K562 (cell line): ENCODE results near the gene MYOM3. TPM values are rescaled to one million over a fixed set of nuclear protein-coding genes. Genes with fewer than 3 reads are reported as not detected.
A peak's percentile ranks its signal among the peaks of the same experiment; 100 is the strongest.

Experiments
- ATAC-seq: fragments of 200-7000 bp; cut with Tn5 transposase; 3 replicates; pipeline ENCODE4 v1.9.1; 2020; ENCODE audit warnings: moderate library complexity
- BruUV-seq: library from RNA; stranded (reverse); fragments of 400-500 nt; replicated peaks from 2 replicates; lab custom pipeline; 2021; lab: Mats Ljungman, UMichigan
- CTCF ChIA-PET: fragments of 300-600 bp; formaldehyde crosslinking; extraction: SDS; loops from one replicate; lab custom pipeline; 2021; ENCODE audit warnings: low intra/inter-chr PET ratio; lab: Yijun Ruan, JAX
- POLR2A ChIA-PET: fragments of 300-600, 350-650 bp; sonication (Branson Sonifier 250); formaldehyde crosslinking; extraction: SDS; loops from one replicate; lab custom pipeline; 2021; ENCODE audit warnings: antibody characterized with exemption, inconsistent platforms; lab: Yijun Ruan, JAX
- DNase-seq, 4 experiments: peaks; one replicate each; pipeline versions ENCODE4 v3.0.0 to v3.0.0-alpha.2; 2011 to 2018; ENCODE audit warnings: low spot score in 3 of 4, mixed read lengths in 3 of 4; ENCODE audit errors: extremely low read depth in 1 of 4
- FAIRE-seq: peaks from 2 replicates; lab custom pipeline; 2011; peaks lifted over from hg19 to GRCh38; lab: Jason Lieb, UNC
- H2AFZ ChIP-seq: 2 replicates; pipeline ENCODE4 v1.6.0; 2011; ENCODE audit warnings: low read depth, low read length, control low read depth, inconsistent platforms
- H3K27ac ChIP-seq: fragments of 200-600 bp; 3 replicates; pipeline ENCODE4 v1.8.0; 2011; ENCODE audit warnings: low read depth, mild to moderate bottlenecking, control low read depth, inconsistent platforms, low read length, moderate library complexity, mixed read lengths; ENCODE audit errors: extremely low read depth
- H3K27me3 ChIP-seq, 2 experiments: fragments of 300-600 bp in 1 of 2; 2 replicates in 1 of 2; 3 replicates in 1 of 2; pipeline versions ENCODE4 v1.6.0 to v1.8.0; 2011; ENCODE audit warnings: inconsistent platforms in 2 of 2, low read length in 2 of 2, mild to moderate bottlenecking in 1 of 2, mixed read lengths in 1 of 2, moderate library complexity in 1 of 2; ENCODE audit not compliant: control insufficient read depth in 2 of 2, insufficient read depth in 2 of 2
- H3K36me3 ChIP-seq: fragments of 300-600 bp; 3 replicates; pipeline ENCODE4 v1.8.0; 2011; ENCODE audit warnings: mild to moderate bottlenecking, low read length, inconsistent platforms; ENCODE audit not compliant: control insufficient read depth, insufficient read depth
- H3K4me1 ChIP-seq, 2 experiments: fragments of 200-600 bp in 1 of 2; replicated peaks in 1 of 2; 2 replicates in 1 of 2; 3 replicates in 1 of 2; pipeline versions ENCODE4 v1.5.1 to v1.8.0; 2011; ENCODE audit warnings: inconsistent platforms in 2 of 2, low read length in 2 of 2, mild to moderate bottlenecking in 1 of 2, mixed read lengths in 1 of 2, moderate library complexity in 1 of 2; ENCODE audit not compliant: control insufficient read depth in 2 of 2, insufficient read depth in 2 of 2
- H3K4me2 ChIP-seq: 2 replicates; pipeline ENCODE4 v1.6.1; 2011; ENCODE audit warnings: low read length, control low read depth, inconsistent platforms, mixed read lengths; ENCODE audit not compliant: insufficient read depth
- H3K4me3 ChIP-seq: fragments of 200-600 bp; sonication (generic), shearing (Covaris generic); 2 replicates; pipeline ENCODE4 v1.5.1; 2016; ENCODE audit warnings: control low read depth, inconsistent platforms
- H3K79me2 ChIP-seq: fragments of 200-600 bp; 3 replicates; pipeline ENCODE4 v1.8.0; 2011; ENCODE audit warnings: low read length, inconsistent platforms; ENCODE audit not compliant: control insufficient read depth, insufficient read depth
- H3K9ac ChIP-seq, 2 experiments: 2 replicates each; pipeline versions ENCODE4 v1.6.0 to v1.6.1; 2011; ENCODE audit warnings: low read depth in 2 of 2, low read length in 2 of 2, control low read depth in 1 of 2, inconsistent platforms in 1 of 2, mild to moderate bottlenecking in 1 of 2, mixed read lengths in 1 of 2; ENCODE audit not compliant: insufficient read depth in 1 of 2
- H3K9me1 ChIP-seq: one replicate; pipeline ENCODE4 v1.6.0; 2011; ENCODE audit warnings: inconsistent platforms, mild to moderate bottlenecking, low read length, moderate library complexity; ENCODE audit not compliant: control insufficient read depth, insufficient read depth
- H3K9me3 ChIP-seq: replicated peaks from 2 replicates; pipeline ENCODE4 v1.5.1; 2011; ENCODE audit warnings: low read depth, low read length, inconsistent platforms; ENCODE audit not compliant: control insufficient read depth, insufficient read depth
- H4K20me1 ChIP-seq: replicated peaks from 2 replicates; pipeline ENCODE4 v1.6.1; 2011; ENCODE audit warnings: low read length, inconsistent platforms, mixed read lengths; ENCODE audit not compliant: control insufficient read depth, insufficient read depth
- CCAR2 ChIP-seq: fragments of 200-400 bp; formaldehyde crosslinking; IDR thresholded peaks from 2 replicates; pipeline ENCODE4 v1.6.1; 2017; ENCODE audit warnings: mild to moderate bottlenecking, low read depth, low read length
- EGR1 ChIP-seq: fragments of 450-650 bp; conservative IDR thresholded peaks from 2 replicates; pipeline ENCODE4 v1.6.1; 2017; ENCODE audit warnings: mild to moderate bottlenecking
- IRF2 ChIP-seq: sonication (generic); formaldehyde crosslinking; IDR thresholded peaks from 2 replicates; pipeline ENCODE4 v1.8.1; 2022; ENCODE audit warnings: mild to moderate bottlenecking, missing genetic modification reagents
- ZNF263 ChIP-seq: sonication (generic); formaldehyde crosslinking; IDR thresholded peaks from 2 replicates; pipeline ENCODE4 v1.8.0; 2022; ENCODE audit warnings: mild to moderate bottlenecking, missing genetic modification reagents, borderline replicate concordance
- ZNF282 ChIP-seq: sonication (generic); formaldehyde crosslinking; IDR thresholded peaks from 2 replicates; pipeline ENCODE4 v1.8.1; 2023; ENCODE audit warnings: missing genetic modification reagents
- WGBS: fragments of 100-300 bp; shearing (Covaris generic); methylation state at CpG from one replicate; pipeline ENCODE4 v1.1.6; 2016; ENCODE audit warnings: low coverage, mixed read lengths; ENCODE audit not compliant: insufficient coverage; ENCODE audit errors: missing lambda C conversion rate; 5-methylcytosine and 5-hydroxymethylcytosine counted together
- in situ Hi-C: fragments of 300-500 bp; cut with MboI; formaldehyde crosslinking; loops from 4 replicates; pipeline ENCODE4 v1.15.0; 2018; ENCODE audit warnings: inconsistent platforms, mixed read lengths
- intact Hi-C: fragments of 100-400 bp; cut with micrococcal nuclease; formaldehyde crosslinking; loops from 2 replicates; pipeline ENCODE4 v1.14.2; 2022
- polyA plus RNA-seq, 8 experiments: library from polyadenylated mRNA; depleted of rRNA in 4 of 8; stranded (reverse) in 5 of 8; unstranded in 3 of 8; fragments of >200 nt; fragmentation: Nextera tagmentation in 2 of 8; fragmentation: Illumina TruSeq in 1 of 8; extraction: Ambion mirVana in 2 of 8; extraction: Trizol in 1 of 8; gene quantifications; 2 replicates each; pipeline versions ENCODE4 v1.2.1 to v1.2.3, GENCODE V29; 2011 to 2014; ENCODE audit warnings: inconsistent platforms in 1 of 8, missing spikeins in 1 of 8
- total RNA-seq, 7 experiments: library from RNA; depleted of rRNA in 6 of 7; stranded (reverse); fragments of >200 nt in 6 of 7; fragmentation: Illumina TruSeq in 2 of 7; extraction: Trizol in 2 of 7; gene quantifications; 2 replicates each; pipeline versions ENCODE4 v1.2.1 to v1.2.3, GENCODE V29; 2011 to 2021; ENCODE audit warnings: low replicate concordance in 1 of 7
- TF ChIP-seq, protein P1 (sequence below): fragments of 450-650 bp; IDR thresholded peaks from 2 replicates; pipeline ENCODE4 v1.7.1; 2018; ENCODE audit warnings: mild to moderate bottlenecking, low read depth; ENCODE audit not compliant: partially characterized antibody

Gene MYOM3
- total and polyA plus RNA-seq, 9 of the 15 experiments (the other 6 are each of a cell fraction or from before 2014, with no cell fraction given) = 0.01 TPM; not detected in 8

DNA sequence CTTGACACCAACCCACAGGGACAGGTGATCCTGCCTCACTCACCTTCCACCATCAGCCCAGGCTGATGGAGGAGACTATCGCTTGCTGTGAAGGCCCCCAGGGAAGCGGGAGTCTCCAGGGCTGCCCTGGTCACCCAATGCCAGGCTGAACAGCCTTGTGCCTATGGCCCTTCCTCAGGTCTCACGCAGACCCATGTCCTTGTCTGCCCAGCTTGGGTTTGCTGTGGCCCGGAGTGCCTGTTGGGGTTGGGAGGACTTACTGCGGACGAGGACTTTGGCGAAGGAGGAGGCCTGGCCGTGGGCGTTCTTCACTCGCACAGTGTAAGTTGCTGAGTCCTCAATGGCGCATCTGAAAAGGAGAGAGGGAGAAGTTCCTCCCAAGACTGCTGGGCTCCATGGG, 14.3 kb downstream of the MYOM3 start:
- Histone ChIP-seq H3K9me3 (no peaks in the 10 kb centered on the region), H3K9ac (no peak overlapping the region), H3K36me3 (no peaks in the 10 kb centered on the region), H3K27ac (no peak overlapping the region), H3K27me3 (peaks cover 47 to 96% of the 10 kb centered on the region in 2 experiments), H3K79me2 (no peaks in the 10 kb centered on the region), H4K20me1 (peaks cover 16% of the 10 kb centered on the region), H3K4me2 (no peak overlapping the region), H3K4me3 (no peak overlapping the region), H2AFZ (no peak overlapping the region), H3K9me1 (peaks cover 5% of the 10 kb centered on the region), H3K4me1 (peaks cover 0 to 8% of the 10 kb centered on the region in 2 experiments; a peak in 3 of 5 replicates)
- ATAC-seq = no peak
- intact Hi-C loops (no loop called here), in situ Hi-C loops (no loop called here)
- DNase-seq = no peak
- ChIA-PET POLR2A (interaction anchor here (0.5 to 0.7 kb wide), 3 partner anchors 51 to 92 kb away, joined by 3 to 5 read pairs (median 4); no protein-coding TSS in a partner anchor), CTCF (no interaction called here)
- BruUV-seq = no TSS peak
- 18% methylated on average over 11 of the region's 11 CpGs for WGBS
- TF ChIP-seq CCAR2 (no peak), ZNF263 (0 out of 2 replicates have a peak, but pooled peaks have one; percentile 21), ZNF282 (CRISPR knock-in tag) (0 out of 2 replicates have a peak, but pooled peaks have one; percentile 37), IRF2 (CRISPR knock-in tag) (0 out of 2 replicates have a peak, but pooled peaks have one; percentile 66), EGR1 (peak; percentile 40; the same call in 1 of the 2 replicates)
- TF ChIP-seq, protein P1, sequence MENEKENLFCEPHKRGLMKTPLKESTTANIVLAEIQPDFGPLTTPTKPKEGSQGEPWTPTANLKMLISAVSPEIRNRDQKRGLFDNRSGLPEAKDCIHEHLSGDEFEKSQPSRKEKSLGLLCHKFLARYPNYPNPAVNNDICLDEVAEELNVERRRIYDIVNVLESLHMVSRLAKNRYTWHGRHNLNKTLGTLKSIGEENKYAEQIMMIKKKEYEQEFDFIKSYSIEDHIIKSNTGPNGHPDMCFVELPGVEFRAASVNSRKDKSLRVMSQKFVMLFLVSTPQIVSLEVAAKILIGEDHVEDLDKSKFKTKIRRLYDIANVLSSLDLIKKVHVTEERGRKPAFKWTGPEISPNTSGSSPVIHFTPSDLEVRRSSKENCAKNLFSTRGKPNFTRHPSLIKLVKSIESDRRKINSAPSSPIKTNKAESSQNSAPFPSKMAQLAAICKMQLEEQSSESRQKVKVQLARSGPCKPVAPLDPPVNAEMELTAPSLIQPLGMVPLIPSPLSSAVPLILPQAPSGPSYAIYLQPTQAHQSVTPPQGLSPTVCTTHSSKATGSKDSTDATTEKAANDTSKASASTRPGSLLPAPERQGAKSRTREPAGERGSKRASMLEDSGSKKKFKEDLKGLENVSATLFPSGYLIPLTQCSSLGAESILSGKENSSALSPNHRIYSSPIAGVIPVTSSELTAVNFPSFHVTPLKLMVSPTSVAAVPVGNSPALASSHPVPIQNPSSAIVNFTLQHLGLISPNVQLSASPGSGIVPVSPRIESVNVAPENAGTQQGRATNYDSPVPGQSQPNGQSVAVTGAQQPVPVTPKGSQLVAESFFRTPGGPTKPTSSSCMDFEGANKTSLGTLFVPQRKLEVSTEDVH = no peak
- FAIRE-seq = no peak
